DMS53 (cell line): Measurements from ENCODE around the gene DAP.

Experiments
- DNase-seq: peaks from one replicate; lab custom pipeline; 2025; lab: John Stamatoyannopoulos, UW

The DAP gene

DNA sequence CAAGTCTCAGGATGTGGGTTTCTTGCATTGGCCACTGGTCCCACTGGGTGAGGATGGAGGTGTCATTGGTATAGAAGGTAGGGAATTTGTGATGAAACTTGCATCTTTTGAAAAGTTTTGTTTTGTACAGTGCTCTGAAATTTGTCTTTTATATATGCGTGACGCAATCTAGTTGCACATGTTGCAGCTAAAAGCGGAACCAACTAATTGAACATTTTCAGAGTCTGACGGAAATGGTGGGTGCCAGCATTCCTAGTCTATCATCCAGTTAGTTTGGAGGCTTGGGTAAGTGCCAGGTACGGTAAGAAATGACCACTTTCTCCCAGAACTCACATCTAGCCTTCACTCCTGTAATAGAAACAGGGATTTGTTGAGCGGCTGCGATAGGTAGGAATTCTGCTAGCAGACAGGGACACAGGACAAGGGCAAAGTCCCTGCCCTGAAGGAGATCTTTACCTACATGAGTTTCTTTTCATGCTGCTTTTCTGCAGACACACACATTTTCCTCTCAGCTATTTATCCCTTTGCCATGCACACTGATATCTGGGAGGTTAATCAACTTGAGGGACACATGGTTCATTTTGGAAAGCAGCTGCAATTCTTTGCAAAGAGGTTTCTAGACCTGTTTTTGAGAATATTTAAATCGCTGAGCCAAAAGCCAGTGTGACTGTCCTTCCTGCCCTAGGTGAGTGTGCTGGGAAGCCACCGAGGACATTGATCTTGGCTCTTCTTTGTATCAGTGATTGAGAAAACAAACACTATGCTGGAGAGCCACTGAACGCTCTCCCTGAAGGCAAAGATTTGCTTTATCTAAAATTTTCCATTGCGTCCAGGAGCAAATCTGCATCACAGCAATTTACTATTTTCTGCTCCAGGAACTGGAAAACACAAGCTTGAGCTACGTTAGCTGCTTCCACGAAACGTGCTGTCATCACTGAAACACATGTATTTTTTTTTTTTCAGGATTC lies 89.7 kb downstream of the DAP start:
- no peak for DNase-seq

- DNase-seq, result no peak
Measured at GRCh38 chr5:10669983-10670382, 91.1 kb downstream of the DAP start.

GRCh38 chr5:10668697-10669096 lies 92.3 kb downstream of the DAP start:
- DNase-seq, result no peak

- no peak for DNase-seq
Measured at GRCh38 chr5:10667431-10668057, 93.5 kb downstream of the DAP start.

- DNase-seq, result no peak
Measured at GRCh38 chr5:10666531-10667299, 94.3 kb downstream of the DAP start.

GRCh38 chr5:10665799-10666198 lies 95.2 kb downstream of the DAP start:
- DNase-seq, result no peak

- peak; percentile 37 for DNase-seq
Measured at GRCh38 chr5:10664180-10664769, 96.8 kb downstream of the DAP start.

DNA sequence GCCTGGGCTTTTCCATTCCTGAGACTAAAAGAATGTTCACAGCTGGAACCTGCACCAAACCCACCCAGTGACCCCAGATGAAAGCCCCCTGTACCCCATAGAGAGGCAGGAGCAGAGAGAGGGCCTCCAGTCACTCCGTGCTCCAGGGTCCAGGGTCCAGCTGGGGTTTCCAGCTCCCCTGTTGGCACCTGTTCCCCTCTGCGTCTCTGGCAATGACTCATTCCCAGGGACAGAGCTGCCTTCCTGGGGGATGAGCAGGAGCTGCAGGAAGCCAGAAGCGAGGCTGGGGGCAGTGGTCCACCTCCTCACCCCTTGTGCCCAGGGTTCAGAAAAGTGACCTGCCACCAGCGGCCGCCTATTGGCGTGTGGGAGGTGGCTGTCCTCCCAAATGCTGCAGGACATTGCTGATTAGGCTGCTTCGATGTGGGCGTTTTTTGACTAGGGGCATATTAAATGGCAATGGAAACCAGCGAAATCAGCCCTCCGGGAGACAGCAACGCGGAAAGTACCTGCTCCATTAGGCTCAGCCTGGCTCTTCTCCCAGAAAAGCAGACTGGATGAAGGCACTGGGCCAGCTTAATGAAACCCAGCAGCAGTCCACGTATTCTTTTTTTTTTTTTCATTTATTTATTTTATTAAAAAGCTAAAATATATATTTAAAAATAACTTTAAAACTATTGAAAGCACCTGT lies 97.4 kb downstream of the DAP start:
- DNase-seq, result no peak

DNA sequence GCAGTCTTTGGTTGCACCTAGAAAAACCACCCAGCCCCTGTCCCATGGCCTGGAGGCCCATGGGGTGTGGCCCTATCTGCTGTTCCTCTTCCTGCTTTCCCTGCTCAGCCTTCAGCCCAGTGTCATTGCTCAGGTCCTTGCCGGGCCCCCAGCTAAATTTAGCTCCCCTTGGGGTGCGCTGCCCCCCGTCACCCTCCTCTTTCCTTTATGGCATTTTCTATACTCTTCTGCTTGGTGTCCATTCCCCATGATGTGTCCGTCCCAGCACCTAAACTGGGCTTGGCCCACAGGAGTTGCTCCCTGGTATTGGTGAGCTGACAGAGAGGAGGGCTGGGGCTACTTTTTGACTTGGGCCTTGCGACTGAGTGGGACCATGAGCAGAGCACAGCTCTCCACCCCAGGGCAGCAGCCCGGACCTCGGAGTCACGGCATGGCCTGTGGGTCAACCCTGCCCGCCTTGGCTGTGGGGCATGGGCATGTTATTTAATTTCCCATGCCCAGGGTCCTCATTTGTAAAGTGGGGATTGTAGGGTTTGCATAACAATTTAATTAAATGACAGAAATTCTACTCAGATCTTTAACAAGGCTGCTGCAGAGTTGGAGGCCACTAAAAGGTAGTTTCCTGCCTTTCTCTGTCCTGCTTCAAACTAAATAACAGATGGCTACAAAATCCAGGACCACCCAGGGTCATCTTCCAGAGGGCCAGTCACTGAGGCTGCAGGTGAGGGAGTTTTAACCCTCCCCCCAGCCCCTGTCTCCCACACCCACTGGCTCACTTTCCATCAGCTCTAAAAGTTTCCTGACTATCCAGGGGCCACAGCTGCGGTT lies 98.2 kb downstream of the DAP start:
- no peak for DNase-seq

DNA sequence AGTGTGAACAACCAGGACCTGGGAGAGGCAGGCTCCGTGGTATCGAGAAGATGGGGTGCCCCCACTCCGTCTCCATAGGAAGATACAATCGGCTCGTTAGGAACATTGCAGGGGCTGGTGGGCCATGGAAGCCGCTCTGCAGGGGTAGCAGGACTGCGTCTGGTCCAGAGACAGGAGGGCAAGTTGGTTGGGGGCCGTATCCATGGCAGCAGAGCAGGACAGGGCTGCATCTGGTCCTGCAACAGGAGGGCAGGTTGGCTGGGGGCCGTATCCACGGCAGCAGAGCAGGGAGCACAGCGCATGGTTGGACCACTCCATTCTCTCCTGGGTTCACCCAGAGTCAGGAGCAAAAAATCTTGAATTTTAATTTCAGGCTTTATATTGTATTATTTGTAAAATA lies 99.0 kb downstream of the DAP start:
- DNase-seq, result no peak

GRCh38 chr5:10661401-10661800 lies 99.6 kb downstream of the DAP start:
- DNase-seq, result no peak

- no peak for DNase-seq
Measured at GRCh38 chr5:10660720-10661387, 100.2 kb downstream of the DAP start.

DNA sequence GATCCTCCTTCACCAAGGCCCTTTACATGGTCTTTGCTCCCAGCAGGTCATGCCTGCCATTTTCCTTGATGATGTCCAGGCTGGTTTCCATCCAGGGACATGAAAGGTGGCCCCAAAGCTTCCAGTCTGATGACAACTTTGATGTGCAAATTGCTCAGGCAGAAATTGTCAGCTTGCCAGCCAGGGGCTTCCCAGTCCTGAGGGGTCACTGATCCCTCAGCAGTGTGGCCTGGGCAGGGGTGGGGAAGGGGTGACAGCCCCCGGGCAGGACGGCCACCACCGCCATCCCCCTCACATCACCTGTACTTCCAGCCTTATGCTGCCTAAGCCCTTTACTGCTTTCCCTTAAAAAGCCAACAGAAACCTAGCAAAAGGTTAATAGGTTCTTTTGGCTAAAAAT lies 100.9 kb downstream of the DAP start:
- DNase-seq, result no peak

- no peak for DNase-seq
Measured at GRCh38 chr5:10658265-10658664, 102.8 kb downstream of the DAP start.

GRCh38 chr5:10655972-10656830 lies 104.8 kb downstream of the DAP start:
- DNase-seq, result peak; percentile 38

DNA sequence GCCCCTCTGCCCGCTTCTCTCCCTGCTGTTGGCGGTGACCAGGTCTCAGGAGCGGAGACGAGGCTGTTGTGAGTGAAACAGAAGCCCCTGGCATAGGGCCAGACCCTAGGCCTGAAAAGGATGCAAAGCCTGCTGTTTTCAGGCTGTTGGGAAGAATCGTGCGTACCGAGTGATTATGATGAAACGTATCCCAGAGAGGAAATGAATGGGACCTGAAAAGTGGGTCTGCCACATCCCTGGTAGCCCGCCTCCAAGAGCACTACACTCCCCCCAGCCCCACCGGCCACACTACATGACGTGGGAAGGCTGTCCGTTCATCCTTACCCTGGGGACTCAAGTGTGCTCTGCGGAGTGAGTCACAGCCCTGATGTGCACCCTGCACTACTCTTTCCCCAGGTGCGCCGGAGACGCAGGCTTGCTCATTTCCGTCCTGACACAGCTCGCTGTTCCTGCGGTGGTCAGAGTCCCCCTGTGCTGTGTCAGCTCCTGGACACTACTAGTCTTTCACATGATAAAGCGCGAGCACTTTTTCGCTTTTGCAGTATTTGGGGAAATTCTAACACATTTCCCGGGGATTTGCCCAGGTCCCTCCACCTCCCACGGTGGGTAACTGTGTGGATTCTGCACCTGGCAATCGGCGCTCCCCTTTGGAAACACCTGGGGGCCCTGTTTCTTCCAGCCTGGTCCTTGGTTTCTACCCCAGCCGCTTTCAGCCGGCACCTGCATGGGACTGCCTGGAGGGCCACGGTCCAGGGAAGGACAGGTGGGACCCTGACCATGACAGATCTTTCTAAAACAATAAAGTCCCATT lies 105.7 kb downstream of the DAP start:
- peak; percentile 96 for DNase-seq

DNA sequence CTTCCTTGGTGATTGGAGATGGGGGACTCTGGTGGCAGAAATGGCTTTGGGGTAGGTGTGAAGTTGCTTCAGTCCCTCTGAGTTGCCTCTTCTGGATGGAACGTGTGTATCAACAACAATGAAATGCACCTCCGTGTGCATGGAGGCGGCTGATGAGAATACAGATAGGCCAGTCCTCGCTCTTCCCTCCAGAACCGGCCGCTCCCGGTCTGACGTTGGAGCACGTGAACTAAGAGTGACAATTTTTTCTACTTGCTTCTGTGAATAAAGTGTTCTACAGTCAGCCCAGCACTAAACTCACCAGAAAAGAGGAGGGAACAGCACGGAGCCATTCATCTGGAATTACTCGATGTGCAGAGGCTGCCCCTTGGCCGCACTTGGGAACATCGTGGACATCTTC lies 106.5 kb downstream of the DAP start:
- no peak for DNase-seq

DNA sequence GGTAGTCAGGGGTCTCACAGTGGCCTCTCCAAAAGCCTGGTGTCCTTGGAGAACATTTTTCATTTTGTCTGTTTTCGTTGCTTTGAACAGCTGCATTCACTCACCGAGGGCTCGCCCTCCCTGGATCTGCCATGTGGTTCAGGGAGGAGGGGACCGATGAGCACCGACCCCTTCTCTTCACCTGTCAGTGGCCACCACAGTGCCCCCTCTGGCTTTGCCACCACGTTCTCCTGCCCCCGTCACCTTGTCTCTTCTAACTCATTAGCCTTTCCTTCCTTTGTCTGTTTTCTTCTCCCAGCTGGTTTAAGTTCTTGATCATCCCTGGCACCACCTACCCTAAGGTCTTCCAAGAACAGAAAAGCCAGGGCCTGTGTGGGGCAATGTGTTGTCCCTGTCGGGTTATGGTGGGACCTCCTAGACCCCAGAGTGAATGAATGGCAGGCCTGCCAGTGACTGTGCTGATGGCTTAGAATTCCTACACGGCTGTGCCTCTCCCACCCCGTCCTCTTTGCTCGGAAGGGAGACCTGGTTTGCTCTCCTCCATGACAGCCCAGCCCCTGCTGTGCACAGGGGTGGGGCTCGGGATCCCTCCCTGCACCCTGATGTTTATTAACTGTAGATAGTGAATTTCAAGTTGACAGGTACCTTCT lies 107.2 kb downstream of the DAP start:
- no peak for DNase-seq
